Endothelial cell of umbilical vein (primary cell): ENCODE measurements around the gene KIAA1958. TPM values are rescaled to one million over a fixed set of nuclear protein-coding genes. Genes with fewer than 3 reads are reported as not detected.

Source experiments
- BruUV-seq: library from RNA; stranded (reverse); fragments of 400-500 nt; replicated peaks from 2 replicates; lab custom pipeline; 2021; lab: Mats Ljungman, UMichigan
- CTCF ChIA-PET: fragments of 300-600, 350-600 bp; sonication (Branson Sonifier 250); formaldehyde crosslinking; loops from one replicate; lab custom pipeline; 2021; ENCODE audit warnings: antibody characterized with exemption, inconsistent platforms; lab: Charles Lee
- POLR2A ChIA-PET: fragments of 300-600, 350-600 bp; sonication (Branson Sonifier 250); formaldehyde crosslinking; loops from one replicate; lab custom pipeline; 2021; ENCODE audit warnings: antibody characterized with exemption, inconsistent platforms; lab: Charles Lee
- DNase-seq: peaks from one replicate; pipeline ENCODE4 v3.0.0-alpha.2; 2011; ENCODE audit warnings: low read depth, low spot score
- FAIRE-seq: peaks from 2 replicates; lab custom pipeline; 2011; peaks lifted over from hg19 to GRCh38; lab: Jason Lieb, UNC
- H2AFZ ChIP-seq: 2 replicates; pipeline ENCODE4 v1.6.0; 2012; ENCODE audit warnings: low read depth, low read length, control low read depth, inconsistent platforms
- H3K27ac ChIP-seq: 2 replicates; pipeline ENCODE4 v1.5.1; 2011; ENCODE audit warnings: low read depth, mild to moderate bottlenecking, control low read depth, low read length, moderate library complexity; ENCODE audit not compliant: insufficient read depth
- H3K27me3 ChIP-seq, 2 experiments: 2 replicates each; pipeline versions ENCODE4 v1.6.0 to v1.6.1; 2011; ENCODE audit warnings: low read length in 2 of 2, mixed read lengths in 1 of 2; ENCODE audit not compliant: control insufficient read depth in 2 of 2, insufficient read depth in 2 of 2
- H3K36me3 ChIP-seq, 2 experiments: 2 replicates in 1 of 2; 3 replicates in 1 of 2; pipeline ENCODE4 v1.5.1; 2011; ENCODE audit warnings: low read length in 2 of 2, mild to moderate bottlenecking in 1 of 2, moderate library complexity in 1 of 2; ENCODE audit not compliant: control insufficient read depth in 2 of 2, insufficient read depth in 2 of 2; ENCODE audit errors: extremely low read depth in 1 of 2
- H3K4me1 ChIP-seq: 3 replicates; pipeline ENCODE4 v1.5.1; 2011; ENCODE audit warnings: mild to moderate bottlenecking, low read length; ENCODE audit not compliant: control insufficient read depth, insufficient read depth; ENCODE audit errors: extremely low read depth
- H3K4me2 ChIP-seq: 2 replicates; pipeline ENCODE4 v1.6.1; 2011; ENCODE audit warnings: low read length, control low read depth, mixed read lengths; ENCODE audit not compliant: insufficient read depth
- H3K4me3 ChIP-seq, 3 experiments: fragments of 200-600 bp in 1 of 3; sonication (generic), shearing (Covaris generic) in 1 of 3; replicated peaks in 1 of 3; 2 replicates each; pipeline ENCODE4 v1.5.1; 2011 to 2016; ENCODE audit warnings: control low read depth in 3 of 3, low read length in 3 of 3, mild to moderate bottlenecking in 2 of 3, inconsistent platforms in 1 of 3, low read depth in 1 of 3, moderate library complexity in 1 of 3; ENCODE audit not compliant: insufficient read depth in 1 of 3
- H3K79me2 ChIP-seq: 2 replicates; pipeline ENCODE4 v1.6.0; 2012; ENCODE audit warnings: low read length, inconsistent platforms; ENCODE audit not compliant: control insufficient read depth, insufficient read depth
- H3K9ac ChIP-seq: replicated peaks from 2 replicates; pipeline ENCODE3; 2011; ENCODE audit warnings: low read length, control low read depth; ENCODE audit not compliant: insufficient read depth; ENCODE audit errors: extremely low read depth
- H3K9me1 ChIP-seq: replicated peaks from 3 replicates; pipeline ENCODE4 v1.6.0; 2011; ENCODE audit warnings: mild to moderate bottlenecking, low read length; ENCODE audit not compliant: control insufficient read depth, insufficient read depth; ENCODE audit errors: extremely low read depth
- H3K9me3 ChIP-seq: replicated peaks from 2 replicates; pipeline ENCODE4 v1.5.1; 2012; ENCODE audit warnings: low read length, inconsistent platforms; ENCODE audit not compliant: control insufficient read depth, insufficient read depth
- H4K20me1 ChIP-seq: replicated peaks from 2 replicates; pipeline ENCODE3; 2011; ENCODE audit warnings: mild to moderate bottlenecking, low read length; ENCODE audit not compliant: control insufficient read depth, insufficient read depth; ENCODE audit errors: extremely low read depth
- CTCF ChIP-seq, 2 donors: IDR thresholded peaks; 1 replicate in 1 of 2; 2 replicates in 1 of 2; pipeline ENCODE4 v1.5.1; 2011; ENCODE audit warnings: low read length in 2 of 2, mild to moderate bottlenecking in 2 of 2, moderate library complexity in 2 of 2, control low read depth in 1 of 2, inconsistent platforms in 1 of 2, low read depth in 1 of 2; ENCODE audit not compliant: insufficient read depth in 1 of 2; ENCODE audit errors: extremely low read depth in 1 of 2
- EZH2 ChIP-seq: IDR thresholded peaks from 2 replicates; pipeline ENCODE4 v1.6.1; 2012; ENCODE audit warnings: borderline replicate concordance, low read depth, mild to moderate bottlenecking, moderate library complexity, low read length, inconsistent platforms; ENCODE audit not compliant: severe bottlenecking
- FOS ChIP-seq: IDR thresholded peaks from 2 replicates; pipeline ENCODE4 v1.6.1; 2011; ENCODE audit warnings: mild to moderate bottlenecking, low read length, moderate library complexity, borderline replicate concordance; ENCODE audit not compliant: insufficient read depth
- GATA2 ChIP-seq: IDR thresholded peaks from 2 replicates; pipeline ENCODE4 v1.7.0; 2011; ENCODE audit warnings: low read depth, mild to moderate bottlenecking, moderate library complexity, mixed read lengths, low read length; ENCODE audit not compliant: insufficient read length, insufficient read depth
- JUN ChIP-seq: IDR thresholded peaks from 2 replicates; pipeline ENCODE4 v1.6.1; 2011; ENCODE audit warnings: borderline replicate concordance, low read depth; ENCODE audit not compliant: insufficient read length, insufficient read depth
- MAX ChIP-seq: IDR thresholded peaks from 2 replicates; pipeline ENCODE4 v1.6.1; 2011; ENCODE audit not compliant: insufficient read depth, insufficient read length
- MYC ChIP-seq: IDR thresholded peaks from one replicate; pipeline ENCODE4 v1.6.1; 2011; ENCODE audit warnings: mild to moderate bottlenecking, low read depth, low read length
- POLR2A ChIP-seq: IDR thresholded peaks from 2 replicates; pipeline ENCODE4 v1.6.1; 2012; ENCODE audit warnings: low read depth, mild to moderate bottlenecking, control low read depth, low read length
- POLR2AphosphoS5 ChIP-seq: IDR thresholded peaks from 2 replicates; pipeline ENCODE4 v1.6.1; 2012; ENCODE audit warnings: low read depth, mild to moderate bottlenecking, control low read depth, low read length, moderate library complexity; ENCODE audit not compliant: insufficient read depth
- dilution Hi-C: fragments of 300-500 bp; cut with MboI; formaldehyde crosslinking; loops from one replicate; pipeline ENCODE4 v1.15.0; 2019; ENCODE audit warnings: low sequenced_read_pairs; ENCODE audit not compliant: extremely low pct_ligation_motif_present
- intact Hi-C: fragments of 100-400 bp; cut with micrococcal nuclease; formaldehyde crosslinking; loops from one replicate; pipeline ENCODE4 v1.10.0; 2022
- polyA plus RNA-seq, 4 experiments: library from polyadenylated mRNA; depleted of rRNA in 3 of 4; stranded (reverse) in 3 of 4; unstranded in 1 of 4; fragments of >200 nt; gene quantifications; 2 replicates each; pipeline versions ENCODE4 v1.2.1 to v1.2.3, GENCODE V29; 2011 to 2012; ENCODE audit warnings: missing spikeins in 1 of 4
- total RNA-seq: library from RNA; stranded (reverse); gene quantifications from 2 replicates; pipeline ENCODE4 v1.2.3, GENCODE V29; 2021

KIAA1958 gene
- total and polyA plus RNA-seq, 2 donors (not counting 3 experiments of a cell fraction or from before 2014, with no cell fraction given), result 1.7 to 5.0 TPM

GRCh38 chr9:112505086-112505485 is 18.5 kb downstream of the KIAA1958 start:
- no peak overlapping the region for H2AFZ ChIP-seq
- H4K20me1 ChIP-seq, result no peaks in the 10 kb centered on the region
- H3K4me2 ChIP-seq, result no peak overlapping the region
- H3K9ac ChIP-seq, result no peak overlapping the region
- intact Hi-C loops, result no loop called here
- no peaks in the 10 kb centered on the region for H3K79me2 ChIP-seq
- H3K27ac ChIP-seq, result no peak overlapping the region
- no peaks in the 10 kb centered on the region for H3K27me3 ChIP-seq
- no peak overlapping the region for H3K4me3 ChIP-seq
- POLR2A ChIA-PET, result no interaction called here
- BruUV-seq, result no TSS peak
- H3K4me1 ChIP-seq, result peaks cover 6% of the 10 kb centered on the region
- CTCF ChIA-PET, result interaction anchor here (1.0 kb wide), 1 partner anchor 22 kb away, joined by 3 read pairs; no protein-coding TSS in a partner anchor
- FAIRE-seq (no peak), DNase-seq (no peak)
- H3K9me1 ChIP-seq, result no peaks in the 10 kb centered on the region
- H3K9me3 ChIP-seq, result no peaks in the 10 kb centered on the region
- no peak for TF ChIP-seq POLR2AphosphoS5
- TF ChIP-seq MAX, result no peak
- no peak for TF ChIP-seq FOS
- TF ChIP-seq POLR2A, result no peak
- TF ChIP-seq GATA2, result no peak
- TF ChIP-seq CTCF (IDR thresholded peaks at IDR 0.05; ENCODE audit: extremely low read depth in 1 of 2, insufficient read depth in 1 of 2, low read depth in 1 of 2, low read length in 2 of 2), result no peak
- TF ChIP-seq EZH2, result no peak
- TF ChIP-seq JUN, result no peak
- no peak for TF ChIP-seq MYC
- H3K36me3 ChIP-seq, result no peaks in the 10 kb centered on the region
- dilution Hi-C loops, result no loop called here
